Fibroblast of lung (primary cell): ENCODE results near the gene NHERF1. TPM values are rescaled to one million over a fixed set of nuclear protein-coding genes. Genes with fewer than 3 reads are reported as not detected.

ENCODE experiments used
- DNase-seq, 2 donors: peaks; one replicate each; pipeline versions ENCODE4 v3.0.0 to v3.0.0-alpha.2; 2010; ENCODE audit warnings: low read depth in 2 of 2
- H2AFZ ChIP-seq: 2 replicates; pipeline ENCODE4 v1.5.1; 2012; ENCODE audit warnings: low read length, control low read depth, inconsistent platforms
- H3K27ac ChIP-seq: 2 replicates; pipeline ENCODE4 v1.5.1; 2011; ENCODE audit warnings: low read length, control low read depth; ENCODE audit not compliant: insufficient read depth
- H3K27me3 ChIP-seq: 2 replicates; pipeline ENCODE4 v1.5.1; 2011; ENCODE audit warnings: mild to moderate bottlenecking, low read length; ENCODE audit not compliant: control insufficient read depth, insufficient read depth
- H3K36me3 ChIP-seq: 2 replicates; pipeline ENCODE4 v1.5.1; 2011; ENCODE audit warnings: low read length; ENCODE audit not compliant: control insufficient read depth, insufficient read depth
- H3K4me1 ChIP-seq: 2 replicates; pipeline ENCODE4 v1.5.1; 2011; ENCODE audit warnings: low read length; ENCODE audit not compliant: control insufficient read depth, insufficient read depth; ENCODE audit errors: extremely low read depth
- H3K4me2 ChIP-seq: 2 replicates; pipeline ENCODE4 v1.5.1; 2011; ENCODE audit warnings: low read length, control low read depth; ENCODE audit not compliant: insufficient read depth; ENCODE audit errors: extremely low read depth
- H3K4me3 ChIP-seq, 4 experiments: fragments of 200-600 bp in 1 of 4; sonication (generic) in 1 of 4; replicated peaks in 1 of 4; 2 replicates each; pipeline ENCODE4 v1.5.1; 2011 to 2016; ENCODE audit warnings: low read length in 4 of 4, low read depth in 3 of 4, mild to moderate bottlenecking in 3 of 4, control low read depth in 2 of 4, inconsistent platforms in 1 of 4, mixed read lengths in 1 of 4; ENCODE audit not compliant: insufficient read depth in 1 of 4; ENCODE audit errors: control extremely low read depth in 1 of 4
- H3K79me2 ChIP-seq: 2 replicates; pipeline ENCODE4 v1.5.1; 2012; ENCODE audit warnings: mild to moderate bottlenecking, low read length, inconsistent platforms; ENCODE audit not compliant: control insufficient read depth, insufficient read depth
- H3K9ac ChIP-seq: 2 replicates; pipeline ENCODE4 v1.5.1; 2011; ENCODE audit warnings: mild to moderate bottlenecking, low read length, control low read depth; ENCODE audit not compliant: insufficient read depth
- H3K9me3 ChIP-seq: 2 replicates; pipeline ENCODE4 v1.5.1; 2012; ENCODE audit warnings: low read depth, low read length; ENCODE audit not compliant: control insufficient read depth, insufficient read depth
- H4K20me1 ChIP-seq: 2 replicates; pipeline ENCODE4 v1.5.1; 2011; ENCODE audit warnings: low read length; ENCODE audit not compliant: control insufficient read depth, insufficient read depth; ENCODE audit errors: extremely low read depth
- CTCF ChIP-seq, 2 donors: IDR thresholded peaks in 1 of 2; conservative IDR thresholded peaks in 1 of 2; 1 replicate in 1 of 2; 2 replicates in 1 of 2; pipeline ENCODE4 v1.5.1; 2011 to 2012; ENCODE audit warnings: low read length in 2 of 2, control low read depth in 1 of 2, inconsistent platforms in 1 of 2, low read depth in 1 of 2, mild to moderate bottlenecking in 1 of 2
- EZH2 ChIP-seq: IDR thresholded peaks from 2 replicates; pipeline ENCODE4 v1.5.1; 2012; ENCODE audit warnings: low read length, control low read depth, mild to moderate bottlenecking; ENCODE audit errors: missing control alignments
- polyA plus RNA-seq, 2 donors: library from polyadenylated mRNA; depleted of rRNA in 1 of 2; stranded (reverse) in 1 of 2; unstranded in 1 of 2; fragments of >200 nt; gene quantifications; 2 replicates each; pipeline ENCODE4 v1.2.1, GENCODE V29; 2011 to 2012; ENCODE audit warnings: missing spikeins in 1 of 2
- total RNA-seq: library from RNA; depleted of rRNA; stranded (reverse); fragments of >200 nt; gene quantifications from 2 replicates; pipeline ENCODE4 v1.2.1, GENCODE V29; 2014

The NHERF1 gene
- total and polyA plus RNA-seq, 2 donors (not counting 1 experiment from before 2014, with no cell fraction given) = 10.2 to 13.9 TPM

DNA sequence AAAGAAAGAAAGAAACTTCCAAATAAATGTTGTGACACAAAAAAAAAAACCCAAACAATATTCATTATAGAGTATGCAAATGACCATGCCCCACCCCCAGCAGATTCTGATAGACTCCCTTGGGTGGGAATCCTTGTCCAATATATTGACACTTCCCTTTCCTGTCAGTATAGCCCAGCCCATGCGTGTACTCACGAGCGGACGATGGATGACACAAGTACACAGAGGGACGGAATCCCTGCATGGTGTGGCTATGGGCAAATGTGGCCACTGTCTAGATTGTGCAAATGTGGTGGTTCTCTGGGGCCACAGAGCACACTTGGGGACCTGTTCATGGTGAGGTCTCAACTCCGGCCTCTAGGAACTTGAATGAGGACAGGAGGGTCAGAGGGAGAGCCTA, 8.3 kb upstream of the NHERF1 start:
- DNase-seq = no peak
- Histone ChIP-seq H3K79me2 (no peaks in the 10 kb centered on the region), H2AFZ (no peak overlapping the region), H3K4me3 (no peak overlapping the region), H3K27ac (no peak overlapping the region), H3K9me3 (no peaks in the 10 kb centered on the region), H3K4me2 (no peak overlapping the region), H3K4me1 (no peaks in the 10 kb centered on the region), H3K27me3 (peaks cover 19% of the 10 kb centered on the region), H4K20me1 (no peaks in the 10 kb centered on the region), H3K36me3 (no peaks in the 10 kb centered on the region), H3K9ac (no peak overlapping the region)
- TF ChIP-seq EZH2 = no peak
- TF ChIP-seq CTCF (conservative IDR thresholded peaks at IDR 0.05 in 1 of 2, IDR thresholded peaks at IDR 0.05 in 1 of 2; ENCODE audit: low read depth in 1 of 2, low read length in 2 of 2) = no peak

- H3K27ac ChIP-seq = no peak overlapping the region
- no peak overlapping the region for H2AFZ ChIP-seq
- H3K27me3 ChIP-seq = peaks cover 19% of the 10 kb centered on the region
- no peaks in the 10 kb centered on the region for H3K79me2 ChIP-seq
- no peak overlapping the region for H3K4me2 ChIP-seq
- no peak overlapping the region for H3K4me3 ChIP-seq
- TF ChIP-seq CTCF (conservative IDR thresholded peaks at IDR 0.05 in 1 of 2, IDR thresholded peaks at IDR 0.05 in 1 of 2; ENCODE audit: low read depth in 1 of 2, low read length in 2 of 2) = no peak
- TF ChIP-seq EZH2 = no peak
- H3K36me3 ChIP-seq = no peaks in the 10 kb centered on the region
- H3K9ac ChIP-seq = no peak overlapping the region
- H3K4me1 ChIP-seq = no peaks in the 10 kb centered on the region
- H3K9me3 ChIP-seq = no peaks in the 10 kb centered on the region
- no peak for DNase-seq
- H4K20me1 ChIP-seq = no peaks in the 10 kb centered on the region
These were observed 7.6 kb upstream of the NHERF1 start for GRCh38 chr17:74740641-74741387.

GRCh38 chr17:74742153-74742515, 6.3 kb upstream of the NHERF1 start:
- no peak for DNase-seq
- no peaks in the 10 kb centered on the region for H3K9me3 ChIP-seq
- H4K20me1 ChIP-seq = no peaks in the 10 kb centered on the region
- TF ChIP-seq EZH2 (no peak), CTCF (conservative IDR thresholded peaks at IDR 0.05 in 1 of 2, IDR thresholded peaks at IDR 0.05 in 1 of 2; ENCODE audit: low read depth in 1 of 2, low read length in 2 of 2) (no peak)
- no peak overlapping the region for H3K27ac ChIP-seq
- peaks cover 4% of the 10 kb centered on the region for H3K4me1 ChIP-seq
- no peak overlapping the region for H2AFZ ChIP-seq
- H3K79me2 ChIP-seq = no peaks in the 10 kb centered on the region
- H3K4me2 ChIP-seq = no peak overlapping the region
- peaks cover 19% of the 10 kb centered on the region for H3K27me3 ChIP-seq
- no peaks in the 10 kb centered on the region for H3K36me3 ChIP-seq
- no peak overlapping the region for H3K9ac ChIP-seq
- H3K4me3 ChIP-seq = no peak overlapping the region
